T47D (cell line): Measurements from ENCODE around the gene ORM2.

Source experiments
- DNase-seq, 2 experiments: peaks; one replicate each; pipeline versions ENCODE4 v3.0.0 to v3.0.0-alpha.2; 2011 to 2012; ENCODE audit warnings: low read depth in 1 of 2, low spot score in 1 of 2
- JUND ChIP-seq: IDR thresholded peaks from 2 replicates; pipeline ENCODE4 v1.6.1; 2012; ENCODE audit warnings: low read depth
- in situ Hi-C: cut with HindIII; loops from 2 replicates; pipeline ENCODE4 v1.10.0; 2016; ENCODE audit warnings: low sequenced_read_pairs, low pct_unique_long_range_greater_than_20kb

ORM2 gene

GRCh38 chr9:114300846-114301797, 28.5 kb upstream of the ORM2 start:
- TF ChIP-seq JUND, result no peak
- no peak for DNase-seq
- in situ Hi-C loops, result no loop called here

- no peak for DNase-seq
- in situ Hi-C loops, result no loop called here
- TF ChIP-seq JUND, result no peak
Observed at GRCh38 chr9:114301798-114302565, 27.7 kb upstream of the ORM2 start.

- in situ Hi-C loops, result no loop called here
- no peak for DNase-seq
- no peak for TF ChIP-seq JUND
Observed at GRCh38 chr9:114302727-114303126, 26.9 kb upstream of the ORM2 start.

GRCh38 chr9:114303571-114303970, 26.1 kb upstream of the ORM2 start:
- no peak for TF ChIP-seq JUND
- no peak for DNase-seq
- in situ Hi-C loops, result no loop called here

GRCh38 chr9:114303977-114304376, 25.7 kb upstream of the ORM2 start:
- DNase-seq, result no peak
- in situ Hi-C loops, result no loop called here
- no peak for TF ChIP-seq JUND

GRCh38 chr9:114304416-114305188, 25.1 kb upstream of the ORM2 start:
- DNase-seq, result no peak
- in situ Hi-C loops, result no loop called here
- no peak for TF ChIP-seq JUND

- TF ChIP-seq JUND, result no peak
- in situ Hi-C loops, result no loop called here
- DNase-seq, result no peak
Observed at GRCh38 chr9:114307899-114308267, 21.8 kb upstream of the ORM2 start.

GRCh38 chr9:114308361-114308950, 21.2 kb upstream of the ORM2 start:
- DNase-seq, result no peak
- TF ChIP-seq JUND, result no peak
- in situ Hi-C loops, result no loop called here

GRCh38 chr9:114309096-114309495, 20.6 kb upstream of the ORM2 start:
- in situ Hi-C loops, result no loop called here
- DNase-seq, result no peak
- no peak for TF ChIP-seq JUND

GRCh38 chr9:114310471-114311450, 18.9 kb upstream of the ORM2 start:
- in situ Hi-C loops, result no loop called here
- no peak for TF ChIP-seq JUND
- DNase-seq, result no peak
